Measurements from ENCODE around the gene PARD3. TPM values are rescaled to one million over a fixed set of nuclear protein-coding genes. Genes with fewer than 3 reads are reported as not detected.

PARD3 gene
- total RNA-seq, 4 donors from 2014 or later: 42.6 to 63.6 (median 55.2) TPM

GRCh38 chr10:34179280-34179679, 635.8 kb downstream of the PARD3 start:
- DNase-seq (ENCODE audit: low spot score in 2 of 2): no peak
- peaks cover 0 to 15% (median 4%) of the 10 kb centered on the region in 4 donors for H3K4me1 ChIP-seq
- 63 to 64% methylated on average over 3 of the region's 3 CpGs for WGBS, 2 donors
- H3K27me3 ChIP-seq: no peaks in the 10 kb centered on the region
- no peak for TF ChIP-seq CTCF (IDR thresholded peaks at IDR 0.05)
- no peak for TF ChIP-seq POLR2A (IDR thresholded peaks at IDR 0.05)
- no peak for TF ChIP-seq EP300 (IDR thresholded peaks at IDR 0.05)
- H3K27ac ChIP-seq: no peak overlapping the region
- no peaks in the 10 kb centered on the region for H3K36me3 ChIP-seq
- no peak overlapping the region for H3K4me3 ChIP-seq
- H3K9me3 ChIP-seq: no peaks in the 10 kb centered on the region

GRCh38 chr10:34178756-34179155, 636.3 kb downstream of the PARD3 start:
- H3K36me3 ChIP-seq: no peaks in the 10 kb centered on the region
- 71 to 82% methylated on average over 3 of the region's 3 CpGs for WGBS, 2 donors
- H3K27me3 ChIP-seq: no peaks in the 10 kb centered on the region
- no peak overlapping the region for H3K4me3 ChIP-seq
- H3K9me3 ChIP-seq: no peaks in the 10 kb centered on the region
- no peak overlapping the region for H3K27ac ChIP-seq
- H3K4me1 ChIP-seq: peaks cover 0 to 13% (median 4%) of the 10 kb centered on the region in 4 donors
- no peak for DNase-seq (ENCODE audit: low spot score in 2 of 2)
- TF ChIP-seq CTCF (IDR thresholded peaks at IDR 0.05) (no peak), POLR2A (IDR thresholded peaks at IDR 0.05) (no peak), EP300 (IDR thresholded peaks at IDR 0.05) (no peak)

- no peaks in the 10 kb centered on the region for H3K27me3 ChIP-seq
- H3K36me3 ChIP-seq: no peaks in the 10 kb centered on the region
- no peak overlapping the region for H3K4me3 ChIP-seq
- TF ChIP-seq POLR2A (IDR thresholded peaks at IDR 0.05): no peak
- no peak for TF ChIP-seq EP300 (IDR thresholded peaks at IDR 0.05)
- TF ChIP-seq CTCF (IDR thresholded peaks at IDR 0.05): no peak
- H3K9me3 ChIP-seq: no peaks in the 10 kb centered on the region
- peaks cover 0 to 13% (median 4%) of the 10 kb centered on the region in 4 donors for H3K4me1 ChIP-seq
- 63 to 72% methylated on average over 4 of the region's 4 CpGs for WGBS, 2 donors
- DNase-seq (ENCODE audit: low spot score in 2 of 2): no peak
- H3K27ac ChIP-seq: no peak overlapping the region
These were observed 636.9 kb downstream of the PARD3 start for GRCh38 chr10:34178196-34178595.

GRCh38 chr10:34177445-34177844, 637.7 kb downstream of the PARD3 start:
- Histone ChIP-seq H3K27me3 (no peaks in the 10 kb centered on the region), H3K9me3 (no peaks in the 10 kb centered on the region), H3K4me3 (no peak overlapping the region), H3K27ac (no peak overlapping the region), H3K36me3 (no peaks in the 10 kb centered on the region), H3K4me1 (peaks cover 0 to 13% (median 4%) of the 10 kb centered on the region in 4 donors)
- 82 to 92% methylated on average over 11 of the region's 11 CpGs for WGBS, 2 donors
- DNase-seq (ENCODE audit: low spot score in 2 of 2): no peak
- TF ChIP-seq POLR2A (IDR thresholded peaks at IDR 0.05): no peak
- no peak for TF ChIP-seq EP300 (IDR thresholded peaks at IDR 0.05)
- no peak for TF ChIP-seq CTCF (IDR thresholded peaks at IDR 0.05)

GRCh38 chr10:34176351-34176750, 638.7 kb downstream of the PARD3 start:
- H3K4me3 ChIP-seq: no peak overlapping the region
- H3K4me1 ChIP-seq: peaks cover 0 to 5% (median 0%) of the 10 kb centered on the region in 4 donors
- H3K27me3 ChIP-seq: no peaks in the 10 kb centered on the region
- H3K9me3 ChIP-seq: no peaks in the 10 kb centered on the region
- no peak for TF ChIP-seq CTCF (IDR thresholded peaks at IDR 0.05)
- TF ChIP-seq EP300 (IDR thresholded peaks at IDR 0.05): no peak
- no peak for TF ChIP-seq POLR2A (IDR thresholded peaks at IDR 0.05)
- 55 to 58% methylated on average over 5 of the region's 5 CpGs for WGBS, 2 donors
- no peak for DNase-seq (ENCODE audit: low spot score in 2 of 2)
- H3K27ac ChIP-seq: no peak overlapping the region
- no peaks in the 10 kb centered on the region for H3K36me3 ChIP-seq
